Transverse colon (tissue), 4 donors: ENCODE results near the gene CMKLR1. TPM values are rescaled to one million over a fixed set of nuclear protein-coding genes. Genes with fewer than 3 reads are reported as not detected.

Experiments
- DNase-seq: peaks from one replicate; pipeline ENCODE4 v3.0.0-alpha.2; 2019
- H3K27ac ChIP-seq, 4 donors: fragments of 200-600 bp; sonication (generic); 2 replicates each; pipeline ENCODE4 v1.5.1; 2016 to 2018; ENCODE audit warnings: inconsistent platforms in 4 of 4
- H3K27me3 ChIP-seq: fragments of 200-600 bp; sonication (generic); 2 replicates; pipeline ENCODE4 v1.5.1; 2017; ENCODE audit warnings: inconsistent platforms
- H3K36me3 ChIP-seq, 4 donors: fragments of 200-600 bp; sonication (generic); 2 replicates each; pipeline ENCODE4 v1.5.1; 2017 to 2019; ENCODE audit warnings: inconsistent platforms in 4 of 4
- H3K4me1 ChIP-seq, 4 donors: fragments of 200-600 bp; sonication (generic); 2 replicates each; pipeline ENCODE4 v1.5.1; 2017 to 2020; ENCODE audit warnings: inconsistent platforms in 4 of 4
- H3K4me3 ChIP-seq, 4 donors: fragments of 200-600 bp; sonication (generic); 1 replicate in 1 of 4; 2 replicates in 3 of 4; pipeline versions ENCODE4 v1.5.1 to v1.6.1; 2017 to 2019; ENCODE audit warnings: inconsistent platforms in 4 of 4
- H3K9me3 ChIP-seq, 2 donors: fragments of 200-600 bp; sonication (generic); 2 replicates each; pipeline ENCODE4 v1.5.1; 2017 to 2019; ENCODE audit warnings: inconsistent platforms in 2 of 2
- CTCF ChIP-seq, 5 experiments: fragments of 200-600 bp in 3 of 5; fragments of 450-650 bp in 2 of 5; sonication (generic) in 3 of 5; IDR thresholded peaks; 1 replicate in 2 of 5; 2 replicates in 3 of 5; pipeline ENCODE4 v1.5.1; 2016 to 2017; ENCODE audit warnings: antibody characterized with exemption in 5 of 5, inconsistent platforms in 3 of 5, mild to moderate bottlenecking in 2 of 5, moderate library complexity in 1 of 5
- EP300 ChIP-seq: sonication (generic); formaldehyde crosslinking; IDR thresholded peaks from one replicate; pipeline ENCODE4 v1.6.1; 2017; ENCODE audit warnings: antibody characterized with exemption, low read depth
- POLR2A ChIP-seq: fragments of 450-650 bp; IDR thresholded peaks from one replicate; pipeline ENCODE4 v1.6.1; 2016; ENCODE audit warnings: antibody characterized with exemption, mild to moderate bottlenecking, moderate library complexity
- POLR2AphosphoS5 ChIP-seq, 3 donors: sonication (generic); formaldehyde crosslinking; IDR thresholded peaks; one replicate each; pipeline ENCODE4 v1.6.1; 2016; ENCODE audit warnings: antibody characterized with exemption in 3 of 3
- WGBS, 2 donors: methylation state at CpG; one replicate each; pipeline ENCODE4 v1.1.5; 2018; ENCODE audit warnings: low coverage in 1 of 2; 5-methylcytosine and 5-hydroxymethylcytosine counted together
- in situ Hi-C, 4 donors: fragments of 200-750 bp; cut with MboI; loops; one replicate each; pipeline versions ENCODE4 v1.15.0 to v1.15.1; 2017; ENCODE audit warnings: low sequenced_read_pairs in 3 of 4, low pct_ligation_motif_present in 1 of 4, low pct_unique_long_range_greater_than_20kb in 1 of 4
- intact Hi-C: fragments of 100-400 bp; cut with DNase I; formaldehyde crosslinking; loops from one replicate; pipeline ENCODE4 v1.15.1; 2023; ENCODE audit warnings: low total_unique reads
- total RNA-seq, 4 donors: library from RNA; depleted of rRNA; stranded (reverse); fragments of >200 nt; gene quantifications; one replicate each; pipeline ENCODE4 v1.1.0, GENCODE V29; 2016

Gene CMKLR1
- total RNA-seq, 4 donors from 2014 or later: 4.2 to 13.5 (median 4.5) TPM

- intact Hi-C loops (no loop called here), in situ Hi-C loops (no loop called here)
Observed at GRCh38 chr12:108305991-108306501, 33.1 kb downstream of the CMKLR1 start.

GRCh38 chr12:108305520-108305919 lies 33.6 kb downstream of the CMKLR1 start:
- no peak overlapping the region for H3K4me3 ChIP-seq
- H3K9me3 ChIP-seq: no peaks in the 10 kb centered on the region
- DNase-seq: peak; percentile 68
- peak overlapping the region; percentile 73 to 75 (median 74) for H3K27ac ChIP-seq
- 55% methylated on average over 9 of the region's 9 CpGs; no CpG with 5 or more reads in 1 of the 2 donors for WGBS, 2 donors
- intact Hi-C loops: no loop called here
- peaks cover 16 to 34% (median 21%) of the 10 kb centered on the region in 4 donors for H3K4me1 ChIP-seq
- in situ Hi-C loops: no loop called here
- TF ChIP-seq CTCF (IDR thresholded peaks at IDR 0.05) (no peak), POLR2A (peak; percentile 9), EP300 (no peak), POLR2AphosphoS5 (IDR thresholded peaks at IDR 0.05) (peak; percentile 20 to 59 (median 57))
- no peaks in the 10 kb centered on the region for H3K27me3 ChIP-seq
- no peaks in the 10 kb centered on the region for H3K36me3 ChIP-seq

More at GRCh38 chr12:108305991-108306501, 33.1 kb downstream of the CMKLR1 start:
- Histone ChIP-seq H3K27me3 (no peaks in the 10 kb centered on the region), H3K4me3 (no peak overlapping the region), H3K36me3 (no peaks in the 10 kb centered on the region), H3K27ac (peak overlapping the region; percentile 73 to 75 (median 74)), H3K4me1 (peaks cover 16 to 34% (median 21%) of the 10 kb centered on the region in 4 donors), H3K9me3 (no peaks in the 10 kb centered on the region)
- WGBS, 2 donors: 41 to 62% methylated on average over 5 to 10 of the region's 10 CpGs
- no peak for TF ChIP-seq CTCF (IDR thresholded peaks at IDR 0.05)
- TF ChIP-seq POLR2AphosphoS5 (IDR thresholded peaks at IDR 0.05): no peak
- TF ChIP-seq POLR2A: no peak
- TF ChIP-seq EP300: no peak
- no peak for DNase-seq

- Histone ChIP-seq H3K27ac (peak overlapping the region; percentile 73 to 75 (median 74)), H3K4me1 (peaks cover 16 to 34% (median 21%) of the 10 kb centered on the region in 4 donors), H3K9me3 (no peaks in the 10 kb centered on the region)
Observed at GRCh38 chr12:108304633-108305032, 34.5 kb downstream of the CMKLR1 start.

GRCh38 chr12:108303703-108304102 lies 35.4 kb downstream of the CMKLR1 start:
- no peaks in the 10 kb centered on the region for H3K9me3 ChIP-seq
- 82 to 83% methylated on average over 3 to 8 of the region's 8 CpGs for WGBS, 2 donors
- H3K36me3 ChIP-seq: no peaks in the 10 kb centered on the region
- intact Hi-C loops: no loop called here
- no peaks in the 10 kb centered on the region for H3K27me3 ChIP-seq
- no peak for DNase-seq
- peaks cover 16 to 34% (median 21%) of the 10 kb centered on the region in 4 donors for H3K4me1 ChIP-seq
- peak overlapping the region; percentile 34 to 75 (median 64) for H3K27ac ChIP-seq
- TF ChIP-seq CTCF (IDR thresholded peaks at IDR 0.05) (no peak), POLR2AphosphoS5 (IDR thresholded peaks at IDR 0.05) (no peak), EP300 (no peak), POLR2A (no peak)
- in situ Hi-C loops: no loop called here
- no peak overlapping the region for H3K4me3 ChIP-seq

More at GRCh38 chr12:108304633-108305032, 34.5 kb downstream of the CMKLR1 start:
- H3K36me3 ChIP-seq: no peaks in the 10 kb centered on the region
- 42 to 58% methylated on average over 4 to 7 of the region's 7 CpGs for WGBS, 2 donors
- in situ Hi-C loops: no loop called here
- DNase-seq: no peak
- H3K27me3 ChIP-seq: no peaks in the 10 kb centered on the region
- no peak for TF ChIP-seq CTCF (IDR thresholded peaks at IDR 0.05)
- no peak for TF ChIP-seq EP300
- no peak for TF ChIP-seq POLR2A
- no peak for TF ChIP-seq POLR2AphosphoS5 (IDR thresholded peaks at IDR 0.05)
- intact Hi-C loops: no loop called here
- H3K4me3 ChIP-seq: no peak overlapping the region
